A549 (cell line): ENCODE data around the gene FCHO2.

Source experiments
- CTCF ChIP-seq: fragments of >200 bp; sonication (Bioruptor Twin); formaldehyde crosslinking; IDR thresholded peaks from 3 replicates; pipeline ENCODE4 v1.5.1; 2016
- HOXB13 ChIP-seq: fragments of 250-450 bp; sonication (Bioruptor Pico); IDR thresholded peaks from 2 replicates; pipeline ENCODE4 v1.5.0; 2020; ENCODE audit warnings: low read depth, mild to moderate bottlenecking, moderate library complexity
- POLR2A ChIP-seq: IDR thresholded peaks from 2 replicates; pipeline ENCODE4 v1.6.1; 2012; ENCODE audit warnings: mild to moderate bottlenecking, low read length
- RARB ChIP-seq: fragments of 250-450 bp; sonication (Bioruptor Pico); IDR thresholded peaks from 2 replicates; pipeline ENCODE4 v1.8.0; 2021; ENCODE audit warnings: mild to moderate bottlenecking, moderate library complexity
- RFX5 ChIP-seq: fragments of 450-650 bp; IDR thresholded peaks from 2 replicates; pipeline ENCODE4 v1.7.1; 2014; ENCODE audit warnings: antibody characterized with exemption, mild to moderate bottlenecking, moderate library complexity

GRCh38 chr5:72908664-72909063 is 47.2 kb upstream of the FCHO2 start:
- TF ChIP-seq RFX5: no peak
- TF ChIP-seq CTCF: no peak
- TF ChIP-seq POLR2A: no peak
- TF ChIP-seq HOXB13 (CRISPR knock-in tag): no peak
- no peak for TF ChIP-seq RARB (CRISPR knock-in tag)
